AG09319 (cell line): Measurements from ENCODE around the gene SH3BP2.

ENCODE experiments used
- DNase-seq: peaks from one replicate; pipeline ENCODE4 v3.0.0-alpha.2; 2010; ENCODE audit warnings: low read depth; ENCODE audit errors: extremely low read depth
- TF ChIP-seq, protein P1 (sequence below): IDR thresholded peaks from 2 replicates; pipeline ENCODE4 v1.5.1; 2011; ENCODE audit warnings: low read depth, mild to moderate bottlenecking, inconsistent platforms, low read length, moderate library complexity

The SH3BP2 gene

DNA sequence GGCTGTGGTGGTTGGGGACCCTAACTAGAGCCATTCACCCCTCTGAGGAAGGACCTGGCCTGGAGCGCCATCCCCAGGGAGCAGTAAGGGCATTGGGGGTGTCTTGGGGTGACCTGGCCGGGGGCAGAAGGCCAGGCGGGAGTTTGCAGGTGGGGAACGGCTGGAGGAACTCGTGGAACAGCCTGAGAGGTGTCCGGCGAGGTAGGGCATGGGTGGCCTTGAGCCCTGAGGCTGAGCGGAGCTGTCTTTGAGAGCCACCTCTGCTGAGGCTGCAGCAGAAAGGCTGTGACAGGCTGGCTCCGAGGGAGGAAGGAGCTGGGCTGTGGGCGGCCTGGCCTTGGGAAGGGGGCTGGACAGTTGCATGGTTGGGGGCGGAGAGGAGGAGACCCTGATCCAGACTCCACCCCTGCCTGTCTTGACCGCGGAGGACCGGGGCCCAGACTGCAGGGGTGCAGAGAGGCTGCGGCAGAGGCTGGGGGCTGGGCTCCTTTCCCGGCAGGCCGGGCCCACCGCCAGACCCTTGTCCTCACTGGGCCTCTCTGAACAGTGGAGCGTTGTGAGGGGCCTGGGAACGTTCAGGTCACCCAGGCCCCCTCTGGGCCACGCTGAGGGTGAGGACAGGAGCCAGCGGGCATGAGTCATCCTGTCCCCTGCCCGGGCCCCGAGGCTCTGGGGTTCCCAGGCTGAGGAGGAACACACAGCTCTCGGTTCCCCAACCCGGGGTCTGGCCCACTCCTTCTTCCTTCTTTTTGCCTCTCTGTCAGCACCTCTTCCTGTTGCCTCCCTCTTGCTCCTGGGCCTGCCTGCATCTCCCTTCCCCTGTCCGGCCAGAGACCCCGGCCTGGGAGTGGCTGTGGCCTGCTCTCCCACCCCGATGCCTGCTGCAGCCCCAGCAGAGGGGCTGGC lies 8.1 kb downstream of the SH3BP2 start:
- TF ChIP-seq, protein P1, sequence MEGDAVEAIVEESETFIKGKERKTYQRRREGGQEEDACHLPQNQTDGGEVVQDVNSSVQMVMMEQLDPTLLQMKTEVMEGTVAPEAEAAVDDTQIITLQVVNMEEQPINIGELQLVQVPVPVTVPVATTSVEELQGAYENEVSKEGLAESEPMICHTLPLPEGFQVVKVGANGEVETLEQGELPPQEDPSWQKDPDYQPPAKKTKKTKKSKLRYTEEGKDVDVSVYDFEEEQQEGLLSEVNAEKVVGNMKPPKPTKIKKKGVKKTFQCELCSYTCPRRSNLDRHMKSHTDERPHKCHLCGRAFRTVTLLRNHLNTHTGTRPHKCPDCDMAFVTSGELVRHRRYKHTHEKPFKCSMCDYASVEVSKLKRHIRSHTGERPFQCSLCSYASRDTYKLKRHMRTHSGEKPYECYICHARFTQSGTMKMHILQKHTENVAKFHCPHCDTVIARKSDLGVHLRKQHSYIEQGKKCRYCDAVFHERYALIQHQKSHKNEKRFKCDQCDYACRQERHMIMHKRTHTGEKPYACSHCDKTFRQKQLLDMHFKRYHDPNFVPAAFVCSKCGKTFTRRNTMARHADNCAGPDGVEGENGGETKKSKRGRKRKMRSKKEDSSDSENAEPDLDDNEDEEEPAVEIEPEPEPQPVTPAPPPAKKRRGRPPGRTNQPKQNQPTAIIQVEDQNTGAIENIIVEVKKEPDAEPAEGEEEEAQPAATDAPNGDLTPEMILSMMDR: no peak
- DNase-seq: no peak

DNA sequence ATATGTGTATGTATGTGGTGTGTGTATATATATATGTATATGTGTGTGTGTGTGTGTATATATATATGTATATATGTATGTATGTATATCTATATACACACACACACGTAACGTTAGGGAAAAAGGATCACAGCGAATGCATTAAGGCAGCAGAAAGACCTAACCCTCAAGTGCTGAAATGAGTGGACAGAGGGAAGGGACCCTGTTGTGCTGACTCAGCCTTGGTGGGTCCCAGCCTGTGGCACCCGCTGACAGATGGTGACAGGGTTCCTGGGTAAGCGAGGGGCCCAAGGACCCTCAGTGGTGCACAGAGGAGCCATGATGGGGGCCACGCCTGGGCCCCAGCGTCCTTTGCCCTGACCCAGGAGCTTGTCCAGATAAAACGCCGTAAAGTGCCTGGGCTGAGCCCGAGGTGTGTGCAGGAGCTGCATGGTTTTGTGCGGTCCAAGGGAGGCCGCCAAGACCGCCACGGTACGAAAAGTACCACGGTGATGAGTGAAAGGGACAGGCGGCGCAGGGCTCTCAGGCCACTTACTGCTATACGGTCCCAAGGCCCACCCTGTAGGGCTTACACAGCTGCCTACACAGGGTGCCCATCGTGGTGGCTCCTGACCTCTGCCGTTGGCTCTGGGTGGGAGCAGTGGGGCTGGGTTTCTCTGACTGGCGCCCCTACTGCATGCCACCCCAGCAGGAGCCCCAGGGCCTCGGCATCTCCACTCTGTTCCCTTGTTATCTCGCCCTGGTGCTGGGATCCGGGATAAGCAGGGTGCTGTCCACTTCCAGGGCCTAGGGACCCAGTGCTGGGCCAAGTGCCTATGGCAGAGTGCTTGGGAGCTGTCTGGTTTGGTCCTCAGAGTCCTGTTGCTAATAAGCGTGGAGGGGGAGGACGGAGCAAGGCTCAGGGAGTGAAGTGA lies 10.0 kb downstream of the SH3BP2 start:
- TF ChIP-seq, protein P1: no peak
- no peak for DNase-seq

DNA sequence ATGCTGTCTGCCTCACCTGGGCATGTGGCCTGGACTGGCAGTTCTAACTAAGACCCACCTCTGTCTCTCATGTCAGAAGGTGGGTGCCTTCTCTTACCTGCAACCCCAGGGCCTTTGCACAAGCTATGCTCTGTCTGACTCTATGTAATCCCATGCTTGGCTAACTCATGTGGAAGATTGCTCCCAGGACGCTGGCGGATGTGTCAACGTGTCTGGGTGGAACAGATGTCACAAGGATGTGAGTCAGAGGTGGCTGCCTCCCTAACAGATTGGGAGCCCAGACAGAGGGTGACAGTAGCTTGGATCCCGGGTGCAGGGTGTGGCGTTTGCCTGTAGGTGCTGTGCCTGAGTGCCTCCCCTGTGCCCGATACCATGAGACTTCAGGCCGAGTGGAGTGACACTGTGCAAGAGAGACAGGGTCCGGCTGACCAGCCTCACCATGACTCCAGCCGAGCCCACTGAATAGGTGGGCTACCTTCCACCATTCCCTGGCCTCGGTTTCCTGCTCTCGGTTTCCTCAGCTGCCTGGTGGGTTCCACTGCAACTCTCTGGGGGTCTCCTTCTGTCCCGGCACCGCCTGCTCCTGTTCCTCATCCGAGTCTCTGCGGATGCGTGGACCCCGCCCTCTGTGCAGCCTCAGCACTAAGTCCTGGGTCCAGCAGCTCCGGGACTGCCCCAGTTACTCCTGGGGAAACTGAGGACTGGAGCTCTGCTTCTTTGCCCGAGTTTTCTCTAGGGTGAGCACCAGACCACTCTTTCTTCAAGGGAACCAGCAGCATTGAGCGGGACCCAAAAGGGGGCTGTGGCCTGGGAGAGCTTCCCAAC lies 11.0 kb downstream of the SH3BP2 start:
- no peak for DNase-seq
- TF ChIP-seq, protein P1: no peak

DNA sequence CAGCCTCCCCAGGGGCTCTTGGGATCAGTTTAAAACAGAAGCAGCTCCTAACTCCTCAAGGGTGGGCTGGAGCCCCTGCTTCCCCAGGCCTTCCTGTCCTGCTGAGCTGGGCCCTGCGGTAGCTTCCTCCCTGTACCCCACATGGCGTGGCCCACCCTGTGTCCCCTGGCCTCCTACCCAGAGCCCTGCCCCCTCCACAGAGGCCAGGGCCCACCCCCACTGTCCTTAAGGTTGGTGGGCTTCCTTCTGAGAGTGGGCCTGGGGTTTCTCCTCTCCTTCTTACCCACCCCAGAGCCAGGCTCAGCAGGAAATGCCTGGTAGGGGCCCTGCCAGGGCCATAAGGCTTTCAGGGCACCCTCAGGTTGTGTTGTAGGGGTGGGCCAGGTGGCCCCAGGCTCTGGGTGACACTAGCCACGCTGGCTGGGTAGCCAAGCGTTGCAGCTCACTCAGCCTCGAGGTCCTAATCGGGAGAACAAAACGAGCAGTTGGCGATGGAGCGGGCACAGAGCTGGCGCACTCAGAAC lies 11.6 kb downstream of the SH3BP2 start:
- DNase-seq: no peak
- TF ChIP-seq, protein P1: no peak

DNA sequence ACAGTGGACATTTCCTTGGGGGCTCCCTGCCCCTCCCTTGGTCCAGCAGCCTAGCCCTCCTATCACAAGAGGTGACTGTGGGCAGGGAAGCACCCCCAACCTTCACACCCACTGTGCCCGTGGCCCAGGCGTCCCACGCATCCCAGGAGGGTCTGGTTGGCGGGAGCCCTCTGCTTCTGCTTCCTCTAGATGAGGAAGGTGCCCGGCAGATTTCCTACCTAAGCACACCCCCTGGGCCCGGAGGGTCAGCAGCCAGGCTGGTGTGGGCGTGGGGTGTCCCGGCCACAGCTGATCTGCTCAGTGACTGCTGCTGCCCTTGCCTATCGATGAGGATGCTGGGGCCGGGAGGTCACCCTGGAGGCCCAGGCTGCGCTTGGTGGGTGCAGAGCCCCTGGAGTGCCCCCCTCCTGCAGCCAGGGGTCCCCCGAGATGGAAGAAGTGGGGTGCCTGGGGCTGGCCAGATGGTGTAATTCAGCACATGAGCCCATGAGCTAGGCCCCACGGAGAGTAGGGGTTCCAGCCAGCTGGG lies 12.2 kb downstream of the SH3BP2 start:
- no peak for DNase-seq
- TF ChIP-seq, protein P1: no peak

DNA sequence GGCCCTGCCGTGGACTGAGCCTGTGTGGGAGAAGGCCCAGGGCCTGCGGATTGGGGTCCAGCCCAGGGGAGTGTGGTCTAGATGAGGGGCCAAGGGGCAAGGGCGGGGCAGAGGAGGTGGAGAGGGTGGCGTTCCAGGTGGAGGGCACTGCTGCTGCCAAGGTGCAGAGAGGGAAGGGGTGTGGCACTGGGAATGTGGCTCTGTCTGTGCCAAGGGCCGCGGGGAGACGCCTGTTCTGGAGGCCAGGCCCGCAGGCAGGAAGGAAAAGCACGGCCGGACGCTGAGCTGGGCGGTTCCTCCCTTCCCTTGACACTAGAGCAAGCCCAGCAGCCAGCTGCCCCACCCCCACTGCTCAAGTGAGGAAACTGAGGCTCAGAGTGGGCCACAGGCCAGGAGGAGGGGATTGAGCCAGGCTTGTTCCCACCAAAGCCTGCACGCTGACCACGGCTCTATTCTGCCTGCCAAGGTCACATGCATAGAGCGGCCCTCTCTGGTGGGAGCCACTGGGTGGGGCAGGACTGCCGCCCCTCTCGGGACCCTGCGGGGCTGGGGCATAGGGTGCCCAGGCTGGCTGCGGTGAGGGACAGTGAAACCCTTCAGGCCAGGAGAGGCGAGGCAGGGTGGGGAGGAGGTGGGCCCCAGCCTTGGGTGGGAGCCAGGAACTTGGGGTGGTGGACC lies 13.0 kb downstream of the SH3BP2 start:
- TF ChIP-seq, protein P1: no peak
- DNase-seq: no peak
